ENCODE measurements around the gene PTPN9. TPM values are rescaled to one million over a fixed set of nuclear protein-coding genes. Genes with fewer than 3 reads are reported as not detected.

The PTPN9 gene
- total and polyA plus RNA-seq, 2 of the 4 experiments (the other 2 are of a cell fraction) = 26.5 to 38.9 TPM

- Histone ChIP-seq H3K14ac (replicated peaks; ENCODE audit: low read depth, low read length) (no peak overlapping the region), H3K4me2 (ENCODE audit: low read depth, low read length) (no peak overlapping the region), H3K27ac (ENCODE audit: insufficient read depth, low read length) (no peak overlapping the region), H4K8ac (ENCODE audit: low read depth in 2 of 2, low read length in 2 of 2) (no peak overlapping the region), H2BK5ac (ENCODE audit: low read depth, low read length, poor library complexity, severe bottlenecking) (no peak overlapping the region), H4K5ac (ENCODE audit: low read depth, low read length) (no peak overlapping the region), H2BK15ac (ENCODE audit: low read depth, low read length) (no peak overlapping the region), H3K4me1 (ENCODE audit: control insufficient read depth, insufficient read depth, low read length) (no peaks in the 10 kb centered on the region), H3K23ac (ENCODE audit: low read depth, low read length) (no peak overlapping the region), H2BK20ac (ENCODE audit: low read depth, low read length) (no peak overlapping the region), H2AK9ac (replicated peaks; ENCODE audit: low read depth, low read length, poor library complexity) (no peak overlapping the region), H4K91ac (ENCODE audit: insufficient read depth, low read depth, low read length) (no peak overlapping the region), H2BK120ac (ENCODE audit: low read depth, low read length) (no peak overlapping the region), H3K9ac (ENCODE audit: low read depth, low read length) (no peak overlapping the region), H2AK5ac (ENCODE audit: low read depth, low read length) (no peak overlapping the region), H3K36me3 (ENCODE audit: control insufficient read depth, insufficient read depth, low read length) (peaks cover 15% of the 10 kb centered on the region), H3K79me1 (ENCODE audit: low read depth in 1 of 2, low read length in 2 of 2) (no peaks in the 10 kb centered on the region), H3K18ac (ENCODE audit: low read depth, low read length) (no peak overlapping the region), H4K20me1 (ENCODE audit: insufficient read depth, low read length) (no peaks in the 10 kb centered on the region), H2AFZ (replicated peaks; ENCODE audit: low read length, poor library complexity) (no peak overlapping the region), H3K9me1 (ENCODE audit: insufficient read depth, low read length) (no peaks in the 10 kb centered on the region), H3K9me3 (ENCODE audit: control insufficient read depth, insufficient read depth, low read length) (no peaks in the 10 kb centered on the region), H3K4me3 (ENCODE audit: insufficient read depth, low read depth, low read length) (no peak overlapping the region), H3K4ac (ENCODE audit: low read depth, low read length) (no peak overlapping the region), H3K56ac (ENCODE audit: extremely low read depth, insufficient read depth, low read length) (no peak overlapping the region), H3K27me3 (ENCODE audit: control insufficient read depth, insufficient read depth, low read length) (no peaks in the 10 kb centered on the region)
- ChIA-PET CTCF (interaction anchor here (1.1 kb wide), 1 partner anchor 30 kb away, joined by 3 read pairs; no protein-coding TSS in a partner anchor), POLR2A (ENCODE audit: unreplicated experiment) (no interaction called here)
- intact Hi-C loops (cut with micrococcal nuclease) (no loop called here), dilution Hi-C loops (cut with HindIII; ENCODE audit: low sequenced_read_pairs, unreplicated experiment) (no loop called here), in situ Hi-C loops (cut with MboI; ENCODE audit: low sequenced_read_pairs) (no loop called here)
- BruUV-seq (replicated peaks) = no TSS peak
- no peak for TF ChIP-seq NFE2L2 (IDR thresholded peaks at IDR 0.05; ENCODE audit: low read depth, low read length)
- TF ChIP-seq FOS (IDR thresholded peaks at IDR 0.05; ENCODE audit: low read depth, low read length) = no peak
- no peak for TF ChIP-seq MAZ (IDR thresholded peaks at IDR 0.05; ENCODE audit: borderline replicate concordance, low read depth, low read length)
- TF ChIP-seq MXI1 (IDR thresholded peaks at IDR 0.05; ENCODE audit: borderline replicate concordance, low read depth, low read length) = no peak
- no peak for TF ChIP-seq ELK1 (IDR thresholded peaks at IDR 0.05; ENCODE audit: borderline replicate concordance, low read depth, low read length)
- no peak for TF ChIP-seq BHLHE40 (IDR thresholded peaks at IDR 0.05; ENCODE audit: low read depth, low read length)
- no peak for TF ChIP-seq USF2 (IDR thresholded peaks at IDR 0.05; ENCODE audit: low read depth, low read length)
- TF ChIP-seq CHD1 (IDR thresholded peaks at IDR 0.05; ENCODE audit: low read depth, low read length) = no peak
- TF ChIP-seq POLR2A (IDR thresholded peaks at IDR 0.05; ENCODE audit: low read depth, low read length) = no peak
- no peak for TF ChIP-seq RFX5 (IDR thresholded peaks at IDR 0.05; ENCODE audit: low read depth, low read length)
- DNase-seq = no peak
- no peak for ATAC-seq (ENCODE audit: low read depth)
- WGBS, 2 experiments (ENCODE audit: extremely low coverage in 2 of 2, insufficient read length in 1 of 2) = no CpG with 5 or more reads among the region's 2 CpGs
Observed at GRCh38 chr15:75590239-75590638, 11.1 kb upstream of the PTPN9 start.
